HG02870 (cell line): ENCODE measurements around the gene CGN.
A peak's percentile ranks its signal among the peaks of the same experiment; 100 is the strongest.

Experiments used
- ATAC-seq: cut with Tn5 transposase; IDR thresholded peaks from one replicate; pipeline ENCODE4 v1.9.1; 2021; ENCODE audit warnings: mild to moderate bottlenecking, moderate library complexity; ENCODE audit not compliant: unreplicated experiment

CGN gene

DNA sequence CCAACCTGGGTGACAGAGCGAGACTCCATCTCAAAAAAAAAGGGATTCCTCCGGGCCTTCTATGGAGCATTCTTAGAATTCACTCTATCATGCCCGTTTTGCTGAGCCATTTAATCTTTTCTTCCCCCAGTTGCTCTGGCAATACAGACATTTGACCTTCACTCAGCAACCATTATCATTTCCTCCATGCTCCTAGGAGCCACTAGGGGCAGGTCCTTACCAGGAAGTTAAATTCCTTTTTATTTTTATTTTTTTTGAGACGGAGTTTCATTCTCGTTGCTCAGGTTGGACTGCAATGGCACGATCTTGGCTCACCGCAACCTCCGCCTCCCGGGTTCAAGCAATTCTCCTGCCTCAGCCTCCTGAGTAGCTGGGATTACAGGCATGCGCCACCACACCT is 9.7 kb upstream of the CGN start:
- no peak for ATAC-seq

DNA sequence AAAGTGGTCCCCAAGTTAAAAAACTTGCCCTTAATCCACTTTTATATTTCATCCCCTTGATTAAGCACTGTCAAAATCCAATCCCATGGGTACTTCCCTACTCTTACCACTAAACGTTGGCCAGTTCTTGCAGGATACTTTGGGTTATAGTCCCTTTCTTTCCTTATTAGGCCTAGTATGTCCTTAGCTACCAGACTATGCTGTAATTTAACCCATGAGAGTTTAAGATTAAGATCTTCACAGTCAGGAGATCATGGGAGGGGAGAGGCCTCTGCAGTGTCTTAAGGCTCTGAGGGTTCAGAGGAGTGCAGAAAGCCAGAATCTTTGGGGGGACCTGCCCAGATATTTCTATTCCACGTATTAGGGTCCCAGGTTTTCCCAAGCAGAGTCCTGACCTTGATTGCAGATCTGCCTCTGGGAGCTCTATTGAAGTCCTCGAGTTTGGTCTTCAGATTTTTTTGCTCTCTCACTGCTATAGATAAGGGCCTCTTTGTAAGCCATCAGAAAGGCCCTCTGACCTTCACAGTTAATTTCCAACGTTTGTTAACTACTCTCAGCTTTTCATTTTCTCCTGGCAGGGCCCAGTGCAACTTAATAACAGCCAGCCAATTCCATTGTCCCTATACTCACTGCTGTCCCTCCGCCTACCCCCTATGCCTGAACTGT is 9.0 kb upstream of the CGN start:
- no peak for ATAC-seq

GRCh38 chr1:151502859-151503780 is 8.1 kb upstream of the CGN start:
- no peak for ATAC-seq

GRCh38 chr1:151504252-151504651 is 6.9 kb upstream of the CGN start:
- no peak for ATAC-seq

GRCh38 chr1:151504759-151505158 is 6.4 kb upstream of the CGN start:
- ATAC-seq: no peak

DNA sequence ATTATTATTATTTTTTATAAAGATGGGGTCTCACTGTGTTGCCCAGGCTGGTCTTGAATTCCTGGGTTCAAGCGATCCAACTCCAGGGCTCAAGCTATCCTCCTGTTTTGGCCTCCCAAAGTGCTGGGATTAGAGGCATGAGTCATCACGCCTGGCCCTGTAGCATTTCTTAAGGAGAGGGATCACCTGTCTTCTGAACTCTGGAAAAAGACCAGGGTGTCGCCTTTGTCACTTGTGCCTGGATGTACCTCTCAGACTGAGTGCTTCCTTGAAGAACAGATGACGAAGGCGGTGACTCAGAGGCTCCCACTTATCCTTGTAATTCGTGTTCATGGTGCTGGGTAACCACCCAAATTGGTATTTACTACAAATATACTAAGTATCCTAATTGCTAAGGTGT is 2.4 kb upstream of the CGN start:
- ATAC-seq: no peak

- no peak for ATAC-seq
Observed at GRCh38 chr1:151509350-151510019, 1.7 kb upstream of the CGN start.

GRCh38 chr1:151510020-151510405 is 1.2 kb upstream of the CGN start:
- no peak for ATAC-seq

DNA sequence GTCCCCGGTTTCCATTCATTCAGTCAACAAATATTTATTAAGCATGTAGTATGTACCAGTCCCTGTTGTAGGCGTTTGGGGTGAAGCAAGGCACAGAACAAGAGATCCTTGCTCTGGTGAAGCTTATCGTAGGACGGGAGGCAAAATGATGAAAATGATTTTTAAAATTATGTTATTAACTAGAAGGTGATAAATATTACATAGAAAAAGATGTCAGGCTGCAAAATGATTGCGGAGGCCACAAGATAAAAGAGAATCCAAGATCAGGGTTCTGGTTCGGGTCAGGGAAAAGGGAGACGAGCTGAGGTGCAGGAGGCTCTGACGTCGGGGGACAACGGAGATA is 602 bp upstream of the CGN start:
- ATAC-seq: no peak

DNA sequence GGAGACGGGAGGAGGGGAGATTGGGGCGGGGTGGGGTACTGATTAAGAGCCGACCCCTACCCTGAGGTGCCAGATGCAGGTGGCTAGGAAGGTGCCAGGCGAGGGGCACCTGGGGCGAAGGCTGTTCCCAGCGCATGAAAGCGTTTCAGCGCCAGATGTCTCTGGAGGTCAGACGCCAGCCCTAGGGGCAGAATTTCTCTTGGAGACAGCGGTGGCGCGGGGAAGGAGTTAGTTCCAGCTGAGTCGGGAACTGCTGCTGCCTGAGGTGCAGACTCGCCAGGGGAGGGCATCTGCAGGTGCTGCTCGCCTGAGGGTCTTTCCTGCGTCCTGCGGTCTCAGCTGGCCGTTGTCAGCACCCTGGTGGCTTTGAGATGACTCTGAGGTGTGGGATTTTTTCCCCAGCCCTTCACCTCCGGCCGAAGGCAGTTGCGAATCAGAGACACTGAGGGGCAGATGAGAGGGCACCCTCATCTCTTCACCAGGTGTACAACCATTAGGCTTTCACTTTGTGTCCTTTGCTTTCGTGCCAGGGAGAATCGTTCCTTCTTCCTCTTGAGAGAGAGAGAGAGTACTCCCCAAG is 539 bp downstream of the CGN start:
- ATAC-seq: peak; percentile 19

DNA sequence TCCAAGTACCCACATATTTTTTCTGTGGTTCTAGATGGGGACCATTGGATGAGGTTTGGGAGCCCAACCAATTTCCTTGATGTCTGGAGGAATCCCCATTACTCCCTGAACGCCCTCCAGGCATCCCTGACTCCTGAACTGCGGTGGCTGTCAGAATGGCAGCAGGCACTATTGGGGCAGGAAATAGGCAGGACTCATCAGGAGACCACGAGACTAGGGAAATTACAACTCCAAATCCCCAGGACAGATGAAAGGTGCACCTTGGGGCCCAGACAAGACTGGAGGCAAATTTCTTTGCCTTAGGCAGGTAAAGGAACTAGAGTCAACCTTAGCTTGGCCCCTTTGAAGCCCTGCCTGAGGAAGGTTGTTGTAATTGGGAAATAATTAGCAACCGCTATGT is 1.1 kb downstream of the CGN start:
- ATAC-seq: no peak

- ATAC-seq: no peak
Observed at GRCh38 chr1:151512801-151513625, 1.8 kb downstream of the CGN start.

- ATAC-seq: no peak
Observed at GRCh38 chr1:151513626-151514121, 2.5 kb downstream of the CGN start.

GRCh38 chr1:151514366-151514765 is 3.2 kb downstream of the CGN start:
- no peak for ATAC-seq

- no peak for ATAC-seq
Observed at GRCh38 chr1:151515265-151515664, 4.1 kb downstream of the CGN start.

- ATAC-seq: no peak
Observed at GRCh38 chr1:151516031-151516511, 4.9 kb downstream of the CGN start.

DNA sequence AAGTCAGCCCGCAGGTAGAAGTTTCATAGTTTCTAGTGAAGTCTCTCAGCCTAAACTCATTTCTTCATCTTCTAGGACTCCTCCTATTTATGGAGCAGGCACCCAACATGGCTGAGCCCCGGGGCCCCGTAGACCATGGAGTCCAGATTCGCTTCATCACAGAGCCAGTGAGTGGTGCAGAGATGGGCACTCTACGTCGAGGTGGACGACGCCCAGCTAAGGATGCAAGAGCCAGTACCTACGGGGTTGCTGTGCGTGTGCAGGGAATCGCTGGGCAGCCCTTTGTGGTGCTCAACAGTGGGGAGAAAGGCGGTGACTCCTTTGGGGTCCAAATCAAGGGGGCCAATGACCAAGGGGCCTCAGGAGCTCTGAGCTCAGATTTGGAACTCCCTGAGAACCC is 7.2 kb downstream of the CGN start:
- no peak for ATAC-seq

GRCh38 chr1:151518936-151519335 is 7.7 kb downstream of the CGN start:
- ATAC-seq: no peak

GRCh38 chr1:151519667-151520066 is 8.5 kb downstream of the CGN start:
- no peak for ATAC-seq

GRCh38 chr1:151520359-151520758 is 9.2 kb downstream of the CGN start:
- ATAC-seq: no peak
